GM12872 (cell line): Measurements from ENCODE around the gene NME3.

Experiments
- TF ChIP-seq, protein P1 (sequence below): IDR thresholded peaks from 3 replicates; pipeline ENCODE4 v1.5.1; 2011; ENCODE audit warnings: low read depth, mild to moderate bottlenecking, low read length, moderate library complexity; ENCODE audit not compliant: insufficient read depth

The NME3 gene

DNA sequence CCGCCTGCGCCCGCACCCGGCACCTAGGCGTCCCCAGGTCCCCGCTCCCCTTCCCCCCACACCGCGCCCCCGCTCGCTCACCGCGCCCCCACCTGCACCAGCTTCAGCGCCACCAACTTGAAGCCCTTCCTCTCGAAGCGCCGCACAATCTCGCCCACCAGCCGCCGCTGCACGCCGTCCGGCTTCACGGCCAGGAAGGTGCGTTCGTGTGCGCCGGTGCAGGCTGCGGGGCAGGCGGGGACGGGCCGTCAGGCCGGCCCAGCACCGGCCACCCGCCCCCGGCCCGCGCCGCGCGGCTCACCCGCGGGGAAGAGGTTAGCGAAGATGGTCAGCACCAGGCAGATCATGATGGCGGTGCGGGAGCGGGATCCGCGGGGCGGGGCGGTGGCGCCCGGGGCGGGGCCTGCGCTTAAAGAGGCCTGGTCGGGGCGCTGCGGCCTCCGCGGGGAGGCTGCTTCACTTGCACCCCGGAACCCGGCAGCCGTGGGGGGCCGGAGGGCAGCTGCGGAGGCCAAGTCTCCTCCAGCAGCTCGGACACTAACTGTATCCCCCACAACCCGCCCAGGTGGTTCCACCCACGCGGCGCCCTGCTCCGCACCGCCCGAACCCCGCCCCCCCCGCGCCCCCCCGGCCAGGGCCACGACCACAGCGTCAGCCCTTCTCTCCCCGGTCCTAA lies at the start of gene NME3:
TSS of gene NME3 (minus strand) at position 356 of the 676 bp plus-strand sequence. CDS start at position 347, 9 bp downstream.
- TF ChIP-seq, protein P1, sequence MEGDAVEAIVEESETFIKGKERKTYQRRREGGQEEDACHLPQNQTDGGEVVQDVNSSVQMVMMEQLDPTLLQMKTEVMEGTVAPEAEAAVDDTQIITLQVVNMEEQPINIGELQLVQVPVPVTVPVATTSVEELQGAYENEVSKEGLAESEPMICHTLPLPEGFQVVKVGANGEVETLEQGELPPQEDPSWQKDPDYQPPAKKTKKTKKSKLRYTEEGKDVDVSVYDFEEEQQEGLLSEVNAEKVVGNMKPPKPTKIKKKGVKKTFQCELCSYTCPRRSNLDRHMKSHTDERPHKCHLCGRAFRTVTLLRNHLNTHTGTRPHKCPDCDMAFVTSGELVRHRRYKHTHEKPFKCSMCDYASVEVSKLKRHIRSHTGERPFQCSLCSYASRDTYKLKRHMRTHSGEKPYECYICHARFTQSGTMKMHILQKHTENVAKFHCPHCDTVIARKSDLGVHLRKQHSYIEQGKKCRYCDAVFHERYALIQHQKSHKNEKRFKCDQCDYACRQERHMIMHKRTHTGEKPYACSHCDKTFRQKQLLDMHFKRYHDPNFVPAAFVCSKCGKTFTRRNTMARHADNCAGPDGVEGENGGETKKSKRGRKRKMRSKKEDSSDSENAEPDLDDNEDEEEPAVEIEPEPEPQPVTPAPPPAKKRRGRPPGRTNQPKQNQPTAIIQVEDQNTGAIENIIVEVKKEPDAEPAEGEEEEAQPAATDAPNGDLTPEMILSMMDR, result no peak

DNA sequence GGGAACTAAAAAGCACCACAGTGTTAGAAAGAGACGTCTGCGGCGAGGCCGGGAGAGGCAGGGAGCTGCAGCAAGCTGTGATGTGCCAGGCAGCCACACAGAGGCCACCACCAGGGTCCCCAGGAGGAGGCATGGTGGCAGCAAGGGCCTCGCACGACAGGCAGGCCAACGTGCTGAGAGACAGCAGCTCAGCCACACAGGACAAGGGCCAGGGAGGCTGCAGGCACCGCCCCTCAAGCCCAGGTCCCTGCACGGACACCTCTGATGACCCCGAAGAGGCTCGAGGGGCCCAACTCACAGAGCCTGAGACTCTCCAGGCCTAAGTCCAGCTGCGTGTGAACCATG lies 49.6 kb upstream of the NME3 start:
- TF ChIP-seq, protein P1, result no peak

DNA sequence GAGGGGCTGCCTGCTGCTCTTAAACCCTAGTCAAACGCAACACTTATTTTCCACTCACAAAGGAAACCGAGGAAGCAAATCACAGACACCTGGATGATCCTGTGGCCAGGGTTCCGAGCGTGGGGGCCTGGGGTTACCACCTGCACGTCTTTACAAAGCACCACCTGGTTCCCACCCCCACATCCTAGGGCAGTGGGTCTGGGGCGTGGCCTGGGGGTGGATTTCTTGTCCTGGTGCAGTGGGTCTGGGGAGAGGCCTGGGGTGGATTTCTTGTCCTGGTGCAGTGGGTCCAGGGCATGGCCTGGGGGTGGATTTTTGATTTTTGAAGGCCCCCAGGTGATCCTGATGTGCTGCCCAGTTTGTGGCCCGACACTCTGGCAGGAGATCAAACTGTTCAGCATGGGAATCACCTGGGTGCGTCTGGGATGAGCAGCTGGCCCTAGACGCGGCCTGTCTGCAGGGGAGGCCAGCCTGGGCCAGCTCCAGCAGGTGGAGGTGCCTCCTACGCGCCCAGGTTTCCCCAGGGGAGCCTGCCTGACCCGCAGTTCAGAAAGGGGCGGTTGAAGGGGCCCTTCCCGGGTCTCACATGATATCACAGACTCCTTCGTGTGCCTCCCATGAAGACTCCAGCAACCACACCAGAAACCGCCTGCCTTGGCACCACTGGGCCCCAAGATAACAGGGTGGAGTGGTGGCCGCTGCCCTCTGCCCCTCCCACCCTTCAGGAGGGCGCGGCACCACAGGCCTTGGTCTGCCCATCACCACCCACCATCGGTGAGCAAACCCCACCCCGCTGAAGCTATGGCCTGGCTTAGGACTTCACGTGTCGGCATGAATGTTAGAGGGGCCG lies 49.0 kb upstream of the NME3 start:
- TF ChIP-seq, protein P1, result no peak

DNA sequence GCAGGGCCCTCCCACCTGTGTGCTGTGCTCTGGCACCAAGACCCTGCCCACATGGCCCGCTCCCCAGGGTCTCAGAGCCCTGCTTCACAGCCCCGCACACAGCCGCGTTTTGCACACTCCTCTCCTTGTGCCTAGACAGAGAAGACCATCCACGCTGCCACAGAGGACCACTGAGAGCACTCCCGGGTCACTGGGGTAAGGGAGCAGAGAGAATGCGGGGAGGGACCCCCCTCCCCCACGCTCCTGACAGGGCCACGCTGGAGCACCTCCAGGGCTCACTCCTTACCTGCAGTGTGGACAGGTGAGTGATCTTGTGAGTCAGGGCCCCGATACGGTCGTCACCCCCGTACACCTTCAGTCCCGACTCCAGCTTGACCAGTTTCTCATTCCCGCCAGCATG lies 48.3 kb upstream of the NME3 start:
- TF ChIP-seq, protein P1, result no peak

DNA sequence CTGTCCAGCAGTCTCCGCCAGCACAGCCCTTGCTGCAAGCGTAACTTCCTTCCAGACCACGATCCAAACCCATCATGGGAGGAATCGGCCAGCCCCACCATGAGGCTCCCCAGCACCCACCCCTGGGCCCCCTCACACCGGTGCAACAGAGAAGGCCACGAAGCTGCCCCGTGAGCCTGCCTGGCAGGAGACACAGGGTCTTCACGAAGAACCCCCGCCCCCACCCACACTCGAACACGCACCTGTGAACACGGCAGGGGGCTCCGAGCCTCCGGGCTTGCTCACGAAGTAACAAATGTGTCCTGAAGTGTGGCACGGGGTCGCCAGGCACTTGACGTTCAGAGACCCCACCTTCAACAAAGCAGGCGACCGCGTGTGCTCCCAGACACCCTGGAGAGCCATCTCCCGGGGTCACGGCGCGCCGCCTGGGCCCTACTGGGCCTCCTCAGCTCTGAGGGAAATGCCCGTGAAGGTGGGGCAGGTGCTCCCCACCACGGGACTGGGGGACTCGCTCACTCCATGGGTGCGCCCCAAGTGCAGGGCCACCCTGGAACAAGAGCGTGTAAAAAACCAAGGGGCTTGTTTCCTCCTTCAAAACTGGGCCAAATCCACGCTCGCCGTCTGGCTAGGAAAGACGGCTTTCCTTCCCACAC lies 47.7 kb upstream of the NME3 start:
- TF ChIP-seq, protein P1, result no peak

DNA sequence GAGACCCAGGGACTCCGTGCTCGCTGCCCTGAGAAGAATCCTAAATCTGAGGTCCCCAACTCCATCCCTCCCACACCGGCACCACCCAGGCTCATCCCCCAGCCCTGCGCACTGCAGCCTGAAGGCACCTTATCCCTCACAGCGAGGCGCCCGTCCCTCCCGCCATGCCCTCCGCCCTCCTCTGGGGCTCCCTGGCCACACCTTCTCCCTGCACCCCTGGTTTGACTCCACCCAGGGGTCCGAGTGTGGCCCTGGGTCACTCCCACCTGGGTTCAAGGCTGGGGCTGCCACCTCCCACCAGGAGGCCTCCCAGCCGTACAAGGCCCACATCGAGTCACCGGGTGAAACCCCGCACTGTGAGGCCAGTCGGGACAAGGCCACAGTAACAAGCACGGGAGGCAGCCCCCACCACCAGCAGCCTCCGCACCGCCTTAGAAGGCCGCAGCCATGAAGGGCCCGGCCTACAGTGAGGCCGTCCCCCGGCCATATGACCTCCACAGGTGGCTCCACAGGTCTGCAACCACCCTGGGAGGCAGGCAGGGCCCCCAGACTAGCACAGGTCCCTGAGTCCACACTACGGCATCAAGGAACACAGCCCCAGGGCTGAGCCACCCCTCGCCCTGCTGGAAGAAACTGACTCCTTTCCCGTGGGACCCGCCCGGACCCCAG lies 47.0 kb upstream of the NME3 start:
- TF ChIP-seq, protein P1, result no peak

DNA sequence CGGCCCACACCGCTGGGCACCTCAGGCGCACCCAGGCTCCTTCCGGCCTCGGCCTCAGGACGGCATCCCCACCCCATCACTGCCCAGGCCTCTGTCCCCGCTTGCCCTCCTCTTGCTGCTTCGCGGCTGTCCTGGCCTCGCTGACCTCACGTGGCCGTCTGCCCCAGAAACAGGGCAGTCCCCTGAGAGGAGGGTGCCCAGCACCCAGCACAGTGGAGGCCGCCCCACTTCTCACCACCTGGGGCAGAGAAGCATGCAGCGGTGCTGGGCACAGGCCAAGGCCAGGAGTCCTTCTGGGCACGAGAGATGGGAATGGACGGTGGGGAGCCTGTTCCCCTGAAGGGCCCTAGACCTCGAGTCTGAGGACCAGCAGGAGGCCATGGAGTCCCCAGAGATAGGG lies 46.4 kb upstream of the NME3 start:
- TF ChIP-seq, protein P1, result no peak
